HepG2 (cell line): ENCODE results near the gene DNMT1. TPM values are rescaled to one million over a fixed set of nuclear protein-coding genes. Genes with fewer than 3 reads are reported as not detected.

ENCODE experiments used
- ARID2 ChIP-seq: sonication (generic); formaldehyde crosslinking; IDR thresholded peaks from 2 replicates; pipeline ENCODE4 v1.8.1; 2022; ENCODE audit warnings: mild to moderate bottlenecking, missing genetic modification reagents, borderline replicate concordance
- ATF4 ChIP-seq, 2 experiments: fragments of 450-650 bp in 1 of 2; sonication (generic) in 1 of 2; formaldehyde crosslinking; IDR thresholded peaks; 2 replicates each; pipeline versions ENCODE4 v1.5.0 to v1.8.0; 2020 to 2022; ENCODE audit warnings: mild to moderate bottlenecking in 1 of 2, missing genetic modification reagents in 1 of 2
- ATRX ChIP-seq: sonication (generic); formaldehyde crosslinking; IDR thresholded peaks from 2 replicates; pipeline ENCODE4 v1.4.0; 2020; ENCODE audit warnings: missing genetic modification reagents, borderline replicate concordance
- CCDC6 ChIP-seq: sonication (generic); formaldehyde crosslinking; IDR thresholded peaks from 2 replicates; pipeline ENCODE4 v1.8.1; 2022; ENCODE audit warnings: mild to moderate bottlenecking, missing genetic modification reagents, moderate library complexity
- CSRNP2 ChIP-seq: sonication (generic); formaldehyde crosslinking; conservative IDR thresholded peaks from 2 replicates; pipeline ENCODE4 v1.8.0; 2022; ENCODE audit warnings: low read depth, missing genetic modification reagents
- ETV6 ChIP-seq: sonication (generic); formaldehyde crosslinking; conservative IDR thresholded peaks from 2 replicates; pipeline ENCODE4 v1.4.0; 2020; ENCODE audit warnings: missing genetic modification reagents
- FOXO4 ChIP-seq: sonication (generic); formaldehyde crosslinking; conservative IDR thresholded peaks from 2 replicates; pipeline ENCODE4 v1.8.1; 2023; ENCODE audit warnings: missing genetic modification reagents
- HES4 ChIP-seq: sonication (generic); formaldehyde crosslinking; IDR thresholded peaks from 2 replicates; pipeline ENCODE4 v1.9.0; 2021; ENCODE audit warnings: mild to moderate bottlenecking, missing genetic modification reagents, borderline replicate concordance
- HOXA3 ChIP-seq: sonication (generic); formaldehyde crosslinking; IDR thresholded peaks from 2 replicates; pipeline ENCODE4 v1.5.0; 2020; ENCODE audit warnings: missing genetic modification reagents
- MTA1 ChIP-seq: sonication (generic); formaldehyde crosslinking; IDR thresholded peaks from 2 replicates; pipeline ENCODE4 v1.4.0; 2020; ENCODE audit warnings: missing genetic modification reagents, mild to moderate bottlenecking, borderline replicate concordance
- NR0B2 ChIP-seq: sonication (generic); formaldehyde crosslinking; IDR thresholded peaks from 2 replicates; pipeline ENCODE4 v1.4.0; 2020; ENCODE audit warnings: mild to moderate bottlenecking, missing genetic modification reagents
- NR2F6 ChIP-seq, 2 experiments: IDR thresholded peaks; 2 replicates each; pipeline ENCODE4 v1.6.1; 2016; ENCODE audit warnings: antibody characterized with exemption in 1 of 2, mild to moderate bottlenecking in 1 of 2
- SAFB2 ChIP-seq: sonication (generic); formaldehyde crosslinking; IDR thresholded peaks from 2 replicates; pipeline ENCODE4 v1.5.1; 2020; ENCODE audit warnings: missing genetic modification reagents, low read depth, mild to moderate bottlenecking, borderline replicate concordance
- SALL2 ChIP-seq: sonication (generic); formaldehyde crosslinking; IDR thresholded peaks from 2 replicates; pipeline ENCODE4 v1.8.1; 2023; ENCODE audit warnings: mild to moderate bottlenecking, missing genetic modification reagents, inconsistent platforms
- ZBTB37 ChIP-seq: sonication (generic); formaldehyde crosslinking; IDR thresholded peaks from 2 replicates; pipeline ENCODE4 v1.4.0; 2020; ENCODE audit warnings: mild to moderate bottlenecking, missing genetic modification reagents
- ZFP62 ChIP-seq: sonication (generic); formaldehyde crosslinking; IDR thresholded peaks from 2 replicates; pipeline ENCODE4 v1.4.0; 2020; ENCODE audit warnings: missing genetic modification reagents
- ZNF12 ChIP-seq: sonication (generic); formaldehyde crosslinking; IDR thresholded peaks from 2 replicates; pipeline ENCODE4 v1.5.0; 2020; ENCODE audit warnings: missing genetic modification reagents
- ZNF276 ChIP-seq: sonication (generic); formaldehyde crosslinking; IDR thresholded peaks from 2 replicates; pipeline ENCODE4 v1.4.0; 2020; ENCODE audit warnings: mild to moderate bottlenecking, low read depth, missing genetic modification reagents
- ZNF354B ChIP-seq: sonication (generic); formaldehyde crosslinking; IDR thresholded peaks from 2 replicates; pipeline ENCODE4 v1.8.0; 2022; ENCODE audit warnings: mild to moderate bottlenecking, missing genetic modification reagents
- polyA plus RNA-seq, 8 experiments: library from polyadenylated mRNA; depleted of rRNA in 3 of 8; stranded (reverse) in 7 of 8; unstranded in 1 of 8; fragments of >200 nt; fragmentation: Illumina TruSeq in 4 of 8; extraction: Trizol in 4 of 8; gene quantifications; 2 replicates each; pipeline versions ENCODE4 v1.2.1 to v1.2.3, GENCODE V29; 2011 to 2016; ENCODE audit warnings: low read depth in 4 of 8, missing spikeins in 1 of 8, mixed read lengths in 1 of 8; ENCODE audit not compliant: insufficient read depth in 1 of 8
- total RNA-seq, 5 experiments: library from RNA; depleted of rRNA; stranded (reverse); fragments of >200 nt; fragmentation: Illumina TruSeq; extraction: Trizol; gene quantifications; 2 replicates each; pipeline ENCODE4 v1.2.3, GENCODE V29; 2016; ENCODE audit warnings: low read depth in 1 of 5

DNMT1 gene
- total and polyA plus RNA-seq, 2 of the 13 experiments (the other 11 are each of a cell fraction or from before 2014, with no cell fraction given) = 31.2 to 91.1 TPM

- TF ChIP-seq FOXO4 (CRISPR knock-in tag) (no peak), ARID2 (CRISPR knock-in tag) (no peak), HES4 (no peak), NR0B2 (CRISPR knock-in tag) (no peak), ETV6 (no peak), ZNF276 (CRISPR knock-in tag) (no peak), ATF4 (CRISPR knock-in tag; IDR thresholded peaks at IDR 0.05) (no peak), CCDC6 (CRISPR knock-in tag) (peak; percentile 28; the same call in 1 of the 2 replicates), ZFP62 (CRISPR knock-in tag) (no peak), CSRNP2 (CRISPR knock-in tag) (no peak), SALL2 (no peak), ZBTB37 (CRISPR knock-in tag) (no peak), SAFB2 (CRISPR knock-in tag) (no peak), ATRX (CRISPR knock-in tag) (no peak), ZNF354B (CRISPR knock-in tag) (no peak), ZNF12 (CRISPR knock-in tag) (no peak), HOXA3 (CRISPR knock-in tag) (0 out of 2 replicates have a peak, but pooled peaks have one; percentile 7), MTA1 (CRISPR knock-in tag) (peak; percentile 18; the same call in 1 of the 2 replicates), NR2F6 (IDR thresholded peaks at IDR 0.05) (peak; percentile 28; the same call in 1 of the 2 replicates), NR2F6 (CRISPR knock-in tag; IDR thresholded peaks at IDR 0.05) (peak; percentile 28; the same call in 1 of the 2 replicates)
Observed at GRCh38 chr19:10112895-10113591, 81.7 kb downstream of the DNMT1 start (continued).
